RCC 7860 (cell line): Measurements from ENCODE around the gene METRN.

Experiments
- DNase-seq: peaks from one replicate; pipeline ENCODE4 v3.0.0-alpha.2; 2015; ENCODE audit warnings: low spot score
- FAIRE-seq: peaks from 2 replicates; lab custom pipeline; 2012; peaks lifted over from hg19 to GRCh38; lab: Jason Lieb, UNC

The METRN gene

DNA sequence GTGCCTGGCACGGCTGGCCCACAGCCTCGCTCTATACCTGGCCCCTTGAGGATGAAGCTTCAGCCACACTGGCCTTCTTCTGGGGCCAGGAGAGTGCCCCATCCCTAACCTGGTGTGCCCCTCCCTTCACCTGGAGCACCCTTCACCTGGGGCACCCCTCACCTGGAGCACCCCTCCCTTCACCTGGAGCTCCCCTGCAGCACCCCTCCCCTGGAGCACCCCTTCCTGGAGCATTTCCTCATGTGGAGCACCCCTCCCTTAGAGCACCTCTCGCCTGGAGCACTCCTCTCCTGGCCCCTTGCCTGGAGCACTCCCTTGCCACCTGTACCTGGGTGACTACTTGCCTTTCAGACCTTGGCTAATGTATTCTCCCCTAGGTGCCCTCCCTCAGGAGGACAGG is 6.9 kb upstream of the METRN start:
- no peak for FAIRE-seq
- DNase-seq, result no peak

- FAIRE-seq, result no peak
- no peak for DNase-seq
Measured at GRCh38 chr16:708959-709358, 6.0 kb upstream of the METRN start.

DNA sequence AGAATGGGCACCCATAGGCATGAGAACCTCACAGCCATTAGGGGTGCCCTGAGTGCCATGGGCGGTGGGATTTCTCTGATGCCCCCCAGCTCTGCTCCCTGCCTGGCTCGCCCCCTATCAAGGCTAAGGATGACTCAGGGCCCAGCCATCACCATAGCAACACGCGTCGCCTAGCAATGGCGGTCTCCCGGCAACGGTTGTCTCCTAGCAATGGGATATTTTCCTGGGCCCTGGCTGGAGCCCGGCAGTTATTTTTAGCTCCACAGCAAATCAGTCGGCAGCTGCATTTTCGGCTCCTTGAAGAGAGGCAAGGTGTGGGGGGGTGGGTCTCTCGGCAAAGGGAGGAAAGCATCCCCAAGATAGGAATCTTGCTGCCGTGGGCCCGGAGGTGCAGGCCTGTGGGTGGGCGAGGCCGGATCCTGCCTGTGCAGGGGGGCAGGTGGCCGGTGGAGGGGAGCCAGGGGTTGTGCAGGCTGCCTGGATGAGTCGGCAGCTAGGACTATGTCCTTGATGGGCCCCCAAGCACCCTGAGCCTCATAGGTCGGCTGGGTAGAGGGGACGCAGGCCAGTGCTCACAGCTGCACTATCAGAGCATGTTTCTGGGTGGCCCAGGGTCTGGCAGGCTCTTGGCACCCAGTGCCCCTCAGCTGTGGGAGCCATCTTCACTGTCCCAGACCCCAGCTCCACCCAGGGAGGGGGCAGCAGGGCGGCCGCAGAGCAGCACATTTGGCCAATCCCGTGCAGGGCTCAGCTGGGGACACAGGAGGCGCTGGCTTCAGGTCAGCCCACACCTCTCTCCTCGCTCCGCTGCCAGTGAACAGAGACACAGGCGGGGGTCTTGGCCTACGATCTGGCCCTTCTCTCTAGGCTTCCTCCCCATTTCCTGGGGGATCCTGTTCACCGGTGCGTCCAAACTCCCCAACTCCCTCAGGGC is 5.1 kb upstream of the METRN start:
- FAIRE-seq, result no peak

GRCh38 chr16:710500-711075 is 4.3 kb upstream of the METRN start:
- FAIRE-seq, result no peak
- no peak for DNase-seq

More for the DNA sequence above, 5.1 kb upstream of the METRN start:
- DNase-seq, result peak; percentile 83

DNA sequence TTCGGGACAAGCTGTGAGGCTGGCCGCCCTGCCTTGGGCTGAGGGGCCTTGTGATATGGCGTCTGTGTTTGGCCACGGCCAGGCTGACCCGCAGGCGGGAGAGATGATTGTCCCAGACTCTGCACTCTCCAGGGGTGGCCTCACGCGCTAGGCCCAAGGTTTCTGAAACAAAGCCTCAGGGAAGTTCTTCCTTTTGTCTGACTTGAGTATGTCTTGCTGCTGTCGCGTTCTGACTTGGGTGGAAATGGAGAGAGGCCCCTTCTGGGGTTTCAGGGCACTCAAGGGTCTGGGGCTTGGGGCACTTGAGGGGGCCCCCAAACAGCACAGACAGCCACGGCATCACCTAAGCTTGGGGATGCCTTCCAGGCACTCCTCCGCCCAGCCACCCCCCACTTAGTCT is 3.8 kb upstream of the METRN start:
- DNase-seq (no peak), FAIRE-seq (no peak)

DNA sequence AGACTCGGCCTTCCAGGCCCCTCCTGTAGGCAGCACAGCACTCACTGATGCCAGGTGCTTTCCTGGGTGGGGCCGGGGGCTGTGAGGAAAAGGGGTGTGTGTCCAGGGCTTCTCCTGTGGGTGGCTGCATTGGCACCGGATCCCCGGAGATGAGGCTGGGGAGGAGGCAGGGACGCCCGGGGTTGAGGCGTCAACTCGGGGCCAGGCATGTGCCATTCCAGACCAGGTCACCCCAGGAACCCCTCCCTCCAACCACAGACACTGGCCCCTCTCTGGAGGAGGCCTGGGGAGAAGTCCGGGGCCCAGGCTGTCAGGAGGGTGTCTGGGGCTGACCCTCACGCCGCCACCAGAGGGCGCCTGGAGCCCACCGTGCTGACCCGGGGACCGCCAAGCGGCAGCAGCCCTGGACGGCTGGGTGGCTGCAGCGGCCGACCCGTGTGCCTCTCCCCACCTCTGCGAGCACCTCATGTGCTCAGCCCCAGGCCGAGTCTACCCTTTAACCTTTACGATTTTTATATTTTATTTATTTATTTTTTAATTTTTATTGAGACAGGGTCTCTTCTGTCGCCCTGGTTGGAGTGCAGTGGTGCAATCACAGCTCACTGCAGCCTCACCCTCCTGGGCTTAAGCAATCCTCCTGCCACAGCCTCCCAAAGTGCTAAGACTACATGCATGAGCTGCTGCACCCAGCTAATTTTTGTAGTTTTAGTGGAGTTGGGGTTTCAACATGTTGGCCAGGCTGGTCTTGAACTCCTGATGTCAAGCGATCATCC is 3.2 kb upstream of the METRN start:
- FAIRE-seq (no peak), DNase-seq (peak; percentile 48)

GRCh38 chr16:712740-713250 is 2.1 kb upstream of the METRN start:
- DNase-seq (peak; percentile 98), FAIRE-seq (peak; percentile 96)

DNA sequence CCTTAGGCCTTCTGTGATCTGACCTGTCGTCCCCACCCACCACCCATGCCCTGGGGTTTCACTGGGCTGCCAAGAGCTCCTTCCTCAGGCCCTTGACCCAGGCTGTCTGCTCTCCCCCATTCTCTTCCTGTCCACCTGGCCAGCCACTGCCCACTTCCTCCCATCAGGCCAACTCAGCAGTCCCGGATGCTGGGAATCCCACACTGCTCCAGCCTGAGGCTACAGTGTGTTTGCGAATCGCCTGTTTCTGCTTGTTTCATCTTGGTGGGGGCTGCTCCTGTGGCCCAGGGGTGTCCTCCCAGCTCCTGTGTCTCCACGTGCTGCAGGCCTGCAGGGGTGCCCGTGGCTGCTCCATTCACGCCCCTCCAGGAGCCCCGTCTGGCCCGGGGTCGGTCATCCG is 839 bp upstream of the METRN start:
- DNase-seq (peak; percentile 46), FAIRE-seq (no peak)

- DNase-seq (no peak), FAIRE-seq (no peak)
Measured at GRCh38 chr16:715477-716199, 720 bp downstream of the METRN start.

GRCh38 chr16:716200-716568 is 1.3 kb downstream of the METRN start:
- DNase-seq, result peak; percentile 69

DNA sequence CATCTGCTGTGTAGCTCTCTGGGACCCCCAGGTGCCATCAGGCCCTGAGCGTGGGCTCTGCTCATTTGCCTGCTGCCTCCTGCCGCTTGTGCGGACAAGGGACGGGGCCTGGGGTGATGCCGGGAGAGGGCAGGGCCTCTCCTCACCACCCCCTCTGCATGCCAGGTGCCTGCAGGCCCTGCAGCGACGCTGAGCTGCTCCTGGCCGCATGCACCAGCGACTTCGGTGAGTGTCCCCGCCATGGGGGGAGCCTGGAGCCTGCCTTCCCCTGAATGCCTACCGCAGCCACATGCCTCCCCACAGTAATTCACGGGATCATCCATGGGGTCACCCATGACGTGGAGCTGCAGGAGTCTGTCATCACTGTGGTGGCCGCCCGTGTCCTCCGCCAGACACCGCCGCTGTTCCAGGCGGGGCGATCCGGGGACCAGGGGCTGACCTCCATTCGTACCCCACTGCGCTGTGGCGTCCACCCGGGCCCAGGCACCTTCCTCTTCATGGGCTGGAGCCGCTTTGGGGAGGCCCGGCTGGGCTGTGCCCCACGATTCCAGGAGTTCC is 1.9 kb downstream of the METRN start:
- FAIRE-seq (no peak), DNase-seq (no peak)

More at GRCh38 chr16:716200-716568, 1.3 kb downstream of the METRN start:
- FAIRE-seq, result no peak

DNA sequence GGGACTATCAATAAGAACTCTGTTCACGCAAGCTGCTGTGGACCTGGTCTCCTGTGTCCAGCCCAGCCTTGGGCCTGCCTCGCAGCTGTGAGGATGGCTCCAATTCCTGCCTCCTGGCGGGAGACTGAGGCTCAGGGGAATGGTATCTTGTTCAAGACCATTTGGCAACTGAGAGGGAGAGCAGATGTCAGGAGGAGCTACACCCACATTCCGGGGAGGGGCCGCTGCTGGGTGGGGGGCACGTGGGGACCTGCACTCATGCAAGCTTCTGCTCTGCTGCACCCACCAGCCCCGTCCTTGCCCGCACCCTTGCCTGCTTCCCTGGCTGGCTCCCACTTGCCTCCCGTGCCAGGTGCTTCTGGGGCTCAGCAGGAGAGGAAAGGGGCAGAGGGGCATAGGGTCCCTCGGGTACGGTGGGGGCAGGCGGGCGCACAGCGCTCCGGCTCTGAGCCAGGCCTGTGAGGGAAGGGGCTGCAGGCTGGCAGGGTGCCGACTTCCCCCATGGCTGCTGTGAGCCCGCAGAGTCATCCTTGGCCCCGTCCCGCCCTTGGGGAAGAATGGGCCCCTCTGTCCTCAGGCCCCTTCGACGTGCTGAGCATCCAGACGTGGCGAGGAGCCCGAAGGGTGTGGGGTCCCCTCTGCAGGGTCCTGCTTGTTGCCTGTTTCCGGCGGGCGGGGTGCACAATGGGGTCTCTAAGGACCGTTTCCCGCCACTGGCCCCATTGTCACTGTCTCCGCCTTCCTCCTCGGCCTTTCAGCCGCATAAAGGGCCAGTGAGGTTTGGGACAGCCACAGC is 2.7 kb downstream of the METRN start:
- FAIRE-seq, result no peak

DNA sequence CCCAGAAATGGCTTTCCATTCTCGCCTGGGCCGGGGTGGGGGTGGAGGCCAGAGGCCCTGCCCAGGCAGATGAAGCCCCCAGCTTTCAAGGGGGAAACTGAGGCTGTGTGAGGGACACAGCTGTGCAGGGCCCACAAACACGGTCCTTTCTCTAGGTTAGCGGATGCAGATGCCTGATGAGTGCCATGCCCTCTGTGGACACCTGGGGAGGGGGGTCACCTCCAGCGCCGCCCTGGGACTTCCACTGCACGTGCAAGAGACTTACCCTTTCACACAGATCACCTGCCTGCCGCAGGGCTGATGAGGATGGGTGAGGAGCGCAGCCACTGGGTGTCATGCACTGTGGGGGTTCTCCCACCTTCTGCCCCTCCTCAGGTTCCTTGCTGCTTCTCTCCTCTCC is 3.5 kb downstream of the METRN start:
- DNase-seq (no peak), FAIRE-seq (no peak)

More for the DNA sequence above, 2.7 kb downstream of the METRN start:
- DNase-seq, result no peak

GRCh38 chr16:718922-719321 is 4.0 kb downstream of the METRN start:
- FAIRE-seq, result no peak

DNA sequence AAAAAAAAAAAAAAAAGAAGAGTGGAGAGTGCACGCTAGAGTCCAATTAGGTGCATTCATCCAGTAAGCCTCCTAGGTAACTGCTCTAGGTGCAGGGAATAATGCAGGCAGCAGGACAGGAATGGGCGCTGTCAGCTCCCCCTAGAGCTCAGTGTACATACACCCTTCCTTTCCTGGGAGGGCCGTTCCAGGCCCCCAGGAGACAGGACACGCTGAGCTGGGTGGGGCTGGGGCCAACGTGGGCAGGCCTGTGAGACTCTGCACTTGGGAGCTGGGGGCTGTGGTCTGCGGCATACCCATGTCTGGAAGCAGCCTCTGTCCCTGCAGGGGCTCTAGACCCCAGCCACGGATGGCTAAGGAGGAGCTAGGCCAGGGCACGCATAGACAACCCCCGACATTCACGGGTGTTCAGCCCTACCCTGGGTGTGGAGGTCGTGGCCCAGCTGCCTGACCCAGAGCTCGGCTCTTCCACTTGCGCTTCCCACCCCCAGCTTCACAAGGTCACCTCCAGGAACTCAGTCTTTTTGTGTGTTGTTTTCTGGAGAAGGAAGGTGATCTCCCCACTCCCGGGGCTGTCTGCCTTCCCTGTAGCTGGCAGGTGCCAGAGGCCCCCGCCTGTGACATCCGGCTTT is 5.0 kb downstream of the METRN start:
- FAIRE-seq, result no peak
- peak; percentile 41 for DNase-seq

More at GRCh38 chr16:718922-719321, 4.0 kb downstream of the METRN start:
- DNase-seq, result no peak

DNA sequence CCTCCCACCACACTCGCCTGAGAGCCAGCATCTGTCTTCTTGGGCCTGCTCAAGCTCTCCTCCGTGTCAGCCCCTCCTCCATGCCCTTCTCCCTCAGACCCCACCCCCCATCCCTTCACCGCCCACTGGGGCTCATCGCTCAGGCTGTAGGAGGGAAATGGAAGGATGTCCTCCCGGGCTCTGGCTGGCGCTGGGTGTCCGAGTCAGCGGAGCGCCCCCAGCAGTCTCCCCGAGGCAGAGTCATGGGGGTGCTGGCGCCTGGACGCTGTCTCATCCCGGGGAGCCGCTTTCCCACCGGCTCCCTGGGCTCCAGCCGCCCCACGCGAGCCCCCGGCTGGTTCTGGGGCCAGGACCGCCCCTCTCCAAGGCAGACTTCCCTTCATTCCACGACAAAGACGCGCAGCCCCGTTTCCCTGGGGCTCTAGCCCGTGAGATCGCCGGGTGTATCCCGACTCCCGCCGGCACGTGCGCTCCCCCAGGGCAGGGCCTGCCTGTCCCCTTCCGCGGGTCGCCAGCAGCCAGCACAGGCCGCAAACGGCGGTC is 5.6 kb downstream of the METRN start:
- DNase-seq (peak; percentile 76), FAIRE-seq (peak; percentile 50)

DNA sequence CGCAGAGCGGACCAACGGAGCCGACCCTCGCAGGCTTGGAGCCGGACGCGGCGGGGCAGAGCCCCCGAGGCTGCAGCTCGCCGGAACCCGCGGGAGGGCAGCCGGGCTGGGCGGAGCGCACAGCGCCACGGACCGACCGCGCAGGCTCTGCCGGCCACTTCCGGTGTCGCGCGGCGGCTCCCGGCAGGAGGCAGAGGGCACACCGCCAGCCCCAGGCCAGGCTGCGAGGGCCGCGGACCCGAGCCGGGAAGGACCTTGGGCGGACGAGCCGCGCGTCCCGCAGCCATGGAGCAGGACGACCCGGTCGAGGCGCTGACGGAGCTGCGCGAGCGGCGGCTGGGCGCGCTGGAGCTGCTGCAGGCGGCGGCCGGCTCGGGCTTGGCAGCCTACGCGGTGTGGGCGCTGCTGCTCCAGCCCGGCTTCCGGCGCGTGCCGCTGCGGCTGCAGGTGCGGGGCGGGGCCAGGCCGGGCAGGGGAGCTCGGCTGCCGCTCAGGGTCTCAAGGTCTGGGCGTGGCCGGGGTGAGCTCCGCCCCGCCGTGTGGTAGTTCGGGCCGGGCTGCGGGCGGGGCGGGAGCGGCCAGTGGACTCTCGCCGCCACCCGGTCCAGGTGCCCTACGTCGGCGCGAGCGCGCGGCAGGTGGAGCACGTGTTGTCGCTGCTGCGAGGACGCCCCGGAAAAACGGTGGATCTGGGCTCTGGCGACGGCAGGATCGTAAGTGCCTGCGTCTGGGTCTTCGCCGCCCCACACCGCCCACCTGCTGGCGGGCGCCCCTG is 6.3 kb downstream of the METRN start, which contains the start of gene ANTKMT:
Gene ANTKMT, plus strand, starts transcription at position 157 of the 775 bp plus-strand sequence. Its CDS starts 129 bp downstream, at position 286.
- peak; percentile 57 for DNase-seq
- FAIRE-seq, result no peak
